ENCODE data around the gene ARMH1.
A peak's percentile ranks its signal among the peaks of the same experiment; 100 is the strongest.

The ARMH1 gene

DNA sequence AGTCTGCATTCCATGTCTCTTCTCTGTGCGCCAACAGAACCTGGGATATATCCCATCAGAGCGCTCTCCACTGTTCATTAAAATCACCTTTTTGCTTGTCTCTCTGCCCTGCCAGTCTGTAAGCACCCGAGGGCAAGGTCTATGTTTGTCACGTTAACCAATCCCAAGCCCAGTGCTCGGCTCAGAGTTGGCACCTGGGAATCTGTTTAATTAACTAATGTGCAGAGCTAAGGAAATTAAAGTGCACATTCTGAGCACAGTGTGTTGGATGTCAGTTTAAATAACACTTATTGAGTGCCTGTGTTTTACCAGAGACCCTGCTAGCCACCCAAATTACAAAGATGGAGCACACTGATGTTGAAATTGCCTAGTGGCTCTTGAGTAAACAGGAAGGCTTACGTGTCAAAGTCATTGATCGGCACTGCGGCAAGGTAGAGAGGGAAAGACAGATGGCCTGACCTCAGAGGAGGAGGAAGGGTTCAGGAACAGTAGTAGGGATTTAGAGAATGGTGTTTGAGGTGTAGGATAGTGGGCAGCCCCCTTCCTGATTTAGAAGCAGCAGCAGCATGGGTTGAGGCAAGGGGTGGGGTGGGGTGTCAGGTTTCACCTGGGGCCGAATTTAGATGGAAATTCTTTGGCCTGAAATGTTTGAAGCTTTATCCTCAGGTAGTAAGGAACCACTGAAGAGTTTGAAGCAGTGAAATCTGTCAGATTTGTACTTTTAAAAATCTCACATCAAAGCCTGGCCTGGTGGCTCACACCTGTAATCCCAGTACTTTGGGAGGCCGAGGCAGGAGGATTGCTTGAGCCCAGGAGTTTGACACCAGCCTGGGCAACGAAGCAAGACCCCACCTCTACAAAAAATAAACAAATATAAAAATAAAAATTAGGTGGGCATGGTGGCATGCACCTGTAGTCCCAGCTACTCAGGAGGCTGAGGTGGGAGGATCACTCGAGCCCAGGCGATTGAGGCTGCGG, 7.7 kb downstream of the ARMH1 start:
- Histone ChIP-seq H3K36me3 (ENCODE audit: control insufficient read depth in 2 of 2, insufficient read depth in 1 of 2, low read length in 2 of 2) (no peaks in the 10 kb centered on the region), H3K27ac (ENCODE audit: extremely low read depth, low read depth, low read length) (no peak overlapping the region), H3K4me1 (ENCODE audit: control insufficient read depth, insufficient read depth, low read length) (no peaks in the 10 kb centered on the region), H3K9me3 (ENCODE audit: control insufficient read depth, insufficient read depth, low read depth, low read length) (no peaks in the 10 kb centered on the region), H3K4me3 (ENCODE audit: low read depth, low read length) (no peak overlapping the region)
- CTCF ChIA-PET: interaction anchor here (0.6 to 1.3 kb wide), 5 partner anchors 11 to 281 kb away, joined by 3 read pairs; partner anchors contain the start of gene RNU5D-1
- POLR2A ChIA-PET: interaction anchor here (0.6 kb wide), 1 partner anchor 601 kb away, joined by 10 read pairs; no protein-coding TSS in a partner anchor
- TF ChIP-seq EGR2 (tag by site-specific recombination; IDR thresholded peaks at IDR 0.05; ENCODE audit: low read depth) (no peak), ZNF184 (tag by site-specific recombination; IDR thresholded peaks at IDR 0.05) (no peak), ZNF548 (tag by site-specific recombination; IDR thresholded peaks at IDR 0.05) (no peak), ZNF121 (tag by site-specific recombination; IDR thresholded peaks at IDR 0.05) (0 out of 2 replicates have a peak, but pooled peaks have one; percentile 36), ZNF558 (tag by site-specific recombination; IDR thresholded peaks at IDR 0.05) (no peak), ZBTB20 (tag by site-specific recombination; IDR thresholded peaks at IDR 0.05) (peak; percentile 51), ZNF473 (tag by site-specific recombination; IDR thresholded peaks at IDR 0.05) (no peak), ZNF596 (tag by site-specific recombination; IDR thresholded peaks at IDR 0.05) (no peak)
- TF ChIP-seq, protein P1, sequence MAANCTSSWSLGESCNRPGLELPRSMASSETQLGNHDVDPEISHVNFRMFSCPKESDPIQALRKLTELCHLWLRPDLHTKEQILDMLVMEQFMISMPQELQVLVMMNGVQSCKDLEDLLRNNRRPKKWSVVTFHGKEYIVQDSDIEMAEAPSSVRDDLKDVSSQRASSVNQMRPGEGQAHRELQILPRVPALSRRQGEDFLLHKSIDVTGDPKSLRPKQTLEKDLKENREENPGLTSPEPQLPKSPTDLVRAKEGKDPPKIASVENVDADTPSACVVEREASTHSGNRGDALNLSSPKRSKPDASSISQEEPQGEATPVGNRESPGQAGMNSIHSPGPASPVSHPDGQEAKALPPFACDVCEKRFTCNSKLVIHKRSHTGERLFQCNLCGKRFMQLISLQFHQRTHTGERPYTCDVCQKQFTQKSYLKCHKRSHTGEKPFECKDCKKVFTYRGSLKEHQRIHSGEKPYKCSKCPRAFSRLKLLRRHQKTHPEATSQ (tag by site-specific recombination; IDR thresholded peaks at IDR 0.05): no peak
- TF ChIP-seq, protein P2, sequence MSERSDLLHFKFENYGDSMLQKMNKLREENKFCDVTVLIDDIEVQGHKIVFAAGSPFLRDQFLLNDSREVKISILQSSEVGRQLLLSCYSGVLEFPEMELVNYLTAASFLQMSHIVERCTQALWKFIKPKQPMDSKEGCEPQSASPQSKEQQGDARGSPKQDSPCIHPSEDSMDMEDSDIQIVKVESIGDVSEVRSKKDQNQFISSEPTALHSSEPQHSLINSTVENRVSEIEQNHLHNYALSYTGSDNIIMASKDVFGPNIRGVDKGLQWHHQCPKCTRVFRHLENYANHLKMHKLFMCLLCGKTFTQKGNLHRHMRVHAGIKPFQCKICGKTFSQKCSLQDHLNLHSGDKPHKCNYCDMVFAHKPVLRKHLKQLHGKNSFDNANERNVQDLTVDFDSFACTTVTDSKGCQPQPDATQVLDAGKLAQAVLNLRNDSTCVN (tag by site-specific recombination; optimal IDR thresholded peaks at IDR 0.05): no peak
- TF ChIP-seq, protein P3, sequence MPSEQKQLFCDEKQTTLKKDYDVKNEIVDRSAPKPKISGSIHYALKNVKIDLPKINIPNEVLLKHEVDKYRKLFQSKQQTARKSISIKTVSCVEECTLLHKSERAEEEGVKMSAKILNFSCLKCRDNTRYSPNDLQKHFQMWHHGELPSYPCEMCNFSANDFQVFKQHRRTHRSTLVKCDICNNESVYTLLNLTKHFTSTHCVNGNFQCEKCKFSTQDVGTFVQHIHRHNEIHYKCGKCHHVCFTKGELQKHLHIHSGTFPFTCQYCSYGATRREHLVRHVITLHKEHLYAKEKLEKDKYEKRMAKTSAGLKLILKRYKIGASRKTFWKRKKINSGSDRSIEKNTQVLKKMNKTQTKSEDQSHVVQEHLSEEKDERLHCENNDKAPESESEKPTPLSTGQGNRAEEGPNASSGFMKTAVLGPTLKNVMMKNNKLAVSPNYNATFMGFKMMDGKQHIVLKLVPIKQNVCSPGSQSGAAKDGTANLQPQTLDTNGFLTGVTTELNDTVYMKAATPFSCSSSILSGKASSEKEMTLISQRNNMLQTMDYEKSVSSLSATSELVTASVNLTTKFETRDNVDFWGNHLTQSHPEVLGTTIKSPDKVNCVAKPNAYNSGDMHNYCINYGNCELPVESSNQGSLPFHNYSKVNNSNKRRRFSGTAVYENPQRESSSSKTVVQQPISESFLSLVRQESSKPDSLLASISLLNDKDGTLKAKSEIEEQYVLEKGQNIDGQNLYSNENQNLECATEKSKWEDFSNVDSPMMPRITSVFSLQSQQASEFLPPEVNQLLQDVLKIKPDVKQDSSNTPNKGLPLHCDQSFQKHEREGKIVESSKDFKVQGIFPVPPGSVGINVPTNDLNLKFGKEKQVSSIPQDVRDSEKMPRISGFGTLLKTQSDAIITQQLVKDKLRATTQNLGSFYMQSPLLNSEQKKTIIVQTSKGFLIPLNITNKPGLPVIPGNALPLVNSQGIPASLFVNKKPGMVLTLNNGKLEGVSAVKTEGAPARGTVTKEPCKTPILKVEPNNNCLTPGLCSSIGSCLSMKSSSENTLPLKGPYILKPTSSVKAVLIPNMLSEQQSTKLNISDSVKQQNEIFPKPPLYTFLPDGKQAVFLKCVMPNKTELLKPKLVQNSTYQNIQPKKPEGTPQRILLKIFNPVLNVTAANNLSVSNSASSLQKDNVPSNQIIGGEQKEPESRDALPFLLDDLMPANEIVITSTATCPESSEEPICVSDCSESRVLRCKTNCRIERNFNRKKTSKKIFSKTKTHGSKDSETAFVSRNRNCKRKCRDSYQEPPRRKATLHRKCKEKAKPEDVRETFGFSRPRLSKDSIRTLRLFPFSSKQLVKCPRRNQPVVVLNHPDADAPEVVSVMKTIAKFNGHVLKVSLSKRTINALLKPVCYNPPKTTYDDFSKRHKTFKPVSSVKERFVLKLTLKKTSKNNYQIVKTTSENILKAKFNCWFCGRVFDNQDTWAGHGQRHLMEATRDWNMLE (tag by site-specific recombination; conservative IDR thresholded peaks at IDR 0.05; ENCODE audit: low read depth): no peak
- TF ChIP-seq, protein P4, sequence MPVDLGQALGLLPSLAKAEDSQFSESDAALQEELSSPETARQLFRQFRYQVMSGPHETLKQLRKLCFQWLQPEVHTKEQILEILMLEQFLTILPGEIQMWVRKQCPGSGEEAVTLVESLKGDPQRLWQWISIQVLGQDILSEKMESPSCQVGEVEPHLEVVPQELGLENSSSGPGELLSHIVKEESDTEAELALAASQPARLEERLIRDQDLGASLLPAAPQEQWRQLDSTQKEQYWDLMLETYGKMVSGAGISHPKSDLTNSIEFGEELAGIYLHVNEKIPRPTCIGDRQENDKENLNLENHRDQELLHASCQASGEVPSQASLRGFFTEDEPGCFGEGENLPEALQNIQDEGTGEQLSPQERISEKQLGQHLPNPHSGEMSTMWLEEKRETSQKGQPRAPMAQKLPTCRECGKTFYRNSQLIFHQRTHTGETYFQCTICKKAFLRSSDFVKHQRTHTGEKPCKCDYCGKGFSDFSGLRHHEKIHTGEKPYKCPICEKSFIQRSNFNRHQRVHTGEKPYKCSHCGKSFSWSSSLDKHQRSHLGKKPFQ (tag by site-specific recombination; IDR thresholded peaks at IDR 0.05): no peak

DNA sequence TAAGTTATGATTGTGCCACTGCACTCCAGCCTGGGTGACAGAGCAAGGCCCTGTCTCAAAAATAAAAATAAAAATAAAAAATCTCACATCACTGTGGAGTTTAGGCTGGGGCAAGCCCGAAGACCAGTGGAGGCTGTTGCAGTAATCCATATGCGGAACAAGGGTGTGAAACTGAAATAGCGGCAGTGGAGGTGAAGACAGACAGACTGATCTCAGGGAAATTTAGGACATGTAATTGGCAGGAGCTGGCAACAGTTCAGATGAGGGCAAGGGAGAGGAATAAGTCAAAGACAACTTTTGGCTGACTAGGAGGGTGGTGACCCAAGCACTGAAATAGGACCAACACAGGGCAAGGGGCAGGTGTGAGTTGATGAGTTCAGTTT, 8.4 kb downstream of the ARMH1 start:
- H3K4me3 ChIP-seq (ENCODE audit: low read depth, low read length): no peak overlapping the region
- CTCF ChIA-PET: interaction anchor here (0.5 to 1.3 kb wide), 3 partner anchors 25 to 112 kb away, joined by 3 read pairs; no protein-coding TSS in a partner anchor
- H3K4me1 ChIP-seq (ENCODE audit: control insufficient read depth, insufficient read depth, low read length): no peaks in the 10 kb centered on the region
- POLR2A ChIA-PET: no interaction called here
- no peak overlapping the region for H3K27ac ChIP-seq (ENCODE audit: extremely low read depth, low read depth, low read length)
- TF ChIP-seq ZNF211 (tag by site-specific recombination; IDR thresholded peaks at IDR 0.05; ENCODE audit: low read depth) (no peak), ZNF16 (tag by site-specific recombination; IDR thresholded peaks at IDR 0.05; ENCODE audit: low read depth) (no peak), ZNF776 (tag by site-specific recombination; IDR thresholded peaks at IDR 0.05; ENCODE audit: borderline replicate concordance) (no peak), ZNF664 (tag by site-specific recombination; IDR thresholded peaks at IDR 0.05) (no peak), ZNF707 (tag by site-specific recombination; IDR thresholded peaks at IDR 0.05) (no peak), ZNF514 (tag by site-specific recombination; IDR thresholded peaks at IDR 0.05) (no peak), ZSCAN16 (tag by site-specific recombination; IDR thresholded peaks at IDR 0.05) (no peak)
- no peaks in the 10 kb centered on the region for H3K36me3 ChIP-seq (ENCODE audit: control insufficient read depth in 2 of 2, insufficient read depth in 1 of 2, low read length in 2 of 2)
- H3K9me3 ChIP-seq (ENCODE audit: control insufficient read depth, insufficient read depth, low read depth, low read length): no peaks in the 10 kb centered on the region

Measured in HEK293 (cell line).